T-helper 1 cell (primary cell): ENCODE results near the gene KRT4.

ENCODE experiments used
- DNase-seq, 5 donors: peaks; one replicate each; pipeline ENCODE4 v3.0.0-alpha.2; 2012 to 2020

KRT4 gene

DNA sequence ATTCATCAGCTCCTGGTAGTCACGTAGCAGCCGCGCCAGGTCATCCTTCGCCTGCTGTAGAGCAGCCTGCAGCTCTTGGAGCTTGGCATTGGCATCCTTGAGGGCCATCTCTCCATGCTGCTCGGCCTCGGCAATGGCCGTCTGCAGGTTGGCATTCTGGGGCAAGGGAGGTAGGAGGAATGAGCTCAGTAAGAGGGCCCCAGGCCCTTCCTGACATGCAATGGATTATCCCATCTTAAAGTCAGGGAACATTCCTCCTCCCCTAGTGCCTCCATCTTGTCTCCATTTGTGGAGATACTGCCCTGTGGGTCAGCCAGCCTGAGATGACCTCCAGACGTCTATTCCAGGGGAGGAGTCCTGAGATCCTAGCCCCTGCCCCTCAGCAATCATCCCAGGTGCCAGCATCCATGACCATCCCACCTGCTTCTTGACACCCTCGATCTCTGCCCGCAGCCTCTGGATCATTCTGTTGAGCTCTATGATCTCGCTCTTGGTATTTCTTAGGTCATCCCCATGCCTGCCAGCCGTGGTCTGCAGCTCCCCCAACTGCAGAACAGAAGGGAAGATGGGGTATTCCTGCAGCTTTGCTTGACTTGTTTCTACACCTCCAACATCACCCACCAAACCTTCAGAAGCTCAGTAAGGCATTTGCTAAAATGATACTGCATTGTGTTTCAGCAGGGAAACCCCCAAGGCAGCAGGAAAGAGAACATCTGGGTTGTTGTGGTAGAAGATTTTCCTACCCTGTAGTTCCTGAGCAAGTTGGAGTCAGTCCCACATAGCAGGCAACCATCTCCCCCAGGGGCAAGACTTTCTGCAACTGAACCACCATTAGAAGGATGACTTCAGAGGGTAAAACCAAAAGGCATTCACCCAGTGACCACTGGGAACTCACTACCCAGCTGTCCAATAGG, 22.4 kb downstream of the KRT4 start:
- DNase-seq: no peak

DNA sequence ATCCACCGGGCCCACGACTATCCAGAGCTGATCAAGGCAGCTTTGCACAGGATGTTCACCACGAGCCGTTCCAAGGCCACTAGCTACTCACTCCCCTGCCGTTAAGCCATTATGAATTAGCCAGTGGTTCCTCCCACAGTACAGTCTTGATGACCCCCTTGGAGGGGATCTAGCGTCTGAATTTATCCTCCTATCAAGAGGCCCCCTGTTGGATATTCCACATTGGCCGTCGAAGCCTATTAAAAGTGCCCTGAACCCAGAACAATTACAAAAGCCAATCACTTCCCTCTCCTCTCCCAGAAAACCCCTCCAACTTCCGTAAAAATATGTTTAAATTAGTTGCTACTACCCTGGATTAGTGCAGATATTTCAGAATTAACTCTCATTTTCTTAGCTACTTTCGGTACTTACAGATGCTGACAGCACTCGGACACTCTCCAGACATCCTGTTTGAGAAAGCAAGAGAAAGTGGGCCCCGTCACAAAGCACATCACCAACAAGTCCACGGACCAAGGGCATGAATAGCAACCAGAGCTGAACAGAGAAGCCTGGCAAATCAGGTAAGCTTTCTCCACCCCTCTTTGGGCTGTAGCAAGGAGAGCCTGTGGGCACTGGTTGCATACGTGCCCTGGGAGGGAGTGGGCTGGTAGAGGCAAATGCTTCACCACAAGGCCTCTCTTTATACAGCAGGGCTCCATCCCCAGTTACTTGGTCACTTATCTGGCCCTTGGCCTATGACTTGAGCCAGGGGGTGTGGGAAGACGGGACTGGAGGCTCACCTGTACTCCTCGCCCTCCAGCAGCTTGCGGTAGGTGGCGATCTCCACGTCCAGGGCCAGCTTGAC, 23.3 kb downstream of the KRT4 start:
- no peak for DNase-seq

DNA sequence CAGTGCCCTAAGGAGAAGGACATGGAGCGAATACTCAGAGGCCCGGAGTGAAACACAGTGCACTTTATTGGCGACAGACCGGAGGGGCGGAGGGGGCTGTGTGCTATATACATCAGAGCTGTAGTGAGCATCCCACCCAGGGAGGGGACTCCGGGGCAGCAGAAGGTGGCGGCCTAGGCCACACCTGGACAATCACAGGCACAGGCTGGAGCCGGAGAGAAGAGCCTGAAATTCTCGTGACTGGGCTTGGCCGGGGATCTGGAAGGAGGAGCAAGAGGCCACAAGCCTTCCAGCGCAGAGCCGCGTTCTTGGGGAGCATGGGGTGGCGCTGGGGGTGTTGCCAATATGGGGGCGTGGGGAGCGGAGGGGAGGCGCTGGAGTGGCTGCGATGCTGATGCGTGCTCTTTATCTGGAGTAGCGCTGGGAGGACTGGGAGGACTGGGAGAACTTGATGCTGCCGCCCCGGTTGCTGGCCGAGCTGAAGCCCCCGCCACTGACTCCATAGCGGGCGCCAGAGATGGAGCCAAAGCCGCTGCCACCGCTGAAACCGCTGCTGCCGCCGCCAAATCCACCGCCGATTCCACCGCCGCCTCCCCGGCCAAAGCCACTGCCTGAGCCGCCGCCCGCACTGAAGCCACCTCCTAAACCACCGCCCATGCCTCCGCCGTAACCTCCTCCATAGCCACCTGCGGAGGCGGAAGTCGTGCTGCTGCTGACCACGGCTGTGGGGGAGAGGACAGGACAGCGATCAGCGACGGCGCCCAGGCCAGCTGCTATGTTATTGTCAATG, 24.1 kb downstream of the KRT4 start:
- DNase-seq: peak in 1 of 5 donors; percentile 3

DNA sequence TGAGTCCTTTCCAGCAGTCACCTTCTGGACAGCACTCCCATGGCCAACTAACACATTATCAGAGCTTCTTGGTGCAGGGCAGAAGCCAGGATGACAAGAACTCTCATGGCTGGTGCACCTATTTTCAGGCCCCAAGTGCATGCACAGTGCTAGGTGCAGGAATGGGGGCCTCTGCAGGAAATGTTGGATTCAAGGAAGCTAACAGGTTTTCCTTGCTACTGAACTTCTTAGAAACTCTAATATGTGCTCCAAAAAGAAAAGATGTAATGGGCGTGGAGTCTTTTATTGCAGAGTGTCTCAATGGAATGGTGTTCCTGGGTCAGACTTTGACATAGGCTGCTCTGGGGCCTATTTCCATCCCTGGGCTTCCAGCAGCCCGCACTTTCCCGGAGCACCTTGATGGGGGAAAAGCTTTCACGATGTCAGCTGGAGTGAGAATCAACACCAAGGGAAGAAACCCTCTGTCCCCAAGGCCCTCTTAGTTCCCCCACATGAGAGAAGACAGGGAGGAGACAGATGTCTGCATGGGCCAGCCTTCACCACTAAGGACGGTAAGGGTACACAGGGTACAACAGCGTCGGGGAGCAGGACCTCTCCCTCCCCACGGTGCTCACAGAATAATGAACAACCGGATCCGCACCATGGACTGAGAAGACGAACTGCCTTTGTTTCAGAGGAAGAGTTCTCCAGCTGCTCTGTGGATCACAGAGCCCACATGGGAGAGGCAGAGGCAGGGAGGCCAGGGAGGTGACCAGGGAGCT, 24.9 kb downstream of the KRT4 start:
- DNase-seq: no peak

DNA sequence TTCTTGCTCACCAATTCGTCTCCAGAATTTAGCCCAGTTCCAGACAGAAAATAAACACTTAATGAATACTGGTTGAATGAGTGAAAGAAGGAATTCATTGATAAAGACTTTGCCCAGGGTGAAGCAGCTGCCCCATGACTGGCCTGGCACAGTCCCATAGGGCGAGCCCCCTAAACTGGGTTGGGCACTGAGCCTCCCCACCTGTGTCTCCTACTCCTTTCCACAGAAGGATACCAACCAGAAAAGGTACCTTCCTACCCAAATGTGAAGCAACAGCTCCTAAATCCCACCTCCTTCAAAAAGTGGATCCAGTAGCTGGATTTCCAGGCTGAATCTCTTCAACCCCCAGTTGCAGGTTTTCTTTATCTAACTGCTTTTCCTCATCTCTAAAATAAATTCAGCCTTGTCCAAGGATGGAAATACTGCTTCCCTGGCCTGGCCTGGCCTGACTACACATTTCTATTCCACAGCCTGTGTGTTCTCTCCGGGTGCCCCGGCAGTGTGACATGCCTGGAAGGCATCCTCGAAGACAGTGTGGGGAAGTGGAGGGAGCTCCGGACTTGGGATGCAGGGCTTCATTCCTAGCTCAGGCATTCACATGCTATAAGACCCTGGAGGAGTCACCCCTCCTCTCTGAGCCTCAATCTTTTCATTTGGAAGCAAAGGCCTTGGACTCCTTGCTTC, 25.6 kb downstream of the KRT4 start:
- no peak for DNase-seq

DNA sequence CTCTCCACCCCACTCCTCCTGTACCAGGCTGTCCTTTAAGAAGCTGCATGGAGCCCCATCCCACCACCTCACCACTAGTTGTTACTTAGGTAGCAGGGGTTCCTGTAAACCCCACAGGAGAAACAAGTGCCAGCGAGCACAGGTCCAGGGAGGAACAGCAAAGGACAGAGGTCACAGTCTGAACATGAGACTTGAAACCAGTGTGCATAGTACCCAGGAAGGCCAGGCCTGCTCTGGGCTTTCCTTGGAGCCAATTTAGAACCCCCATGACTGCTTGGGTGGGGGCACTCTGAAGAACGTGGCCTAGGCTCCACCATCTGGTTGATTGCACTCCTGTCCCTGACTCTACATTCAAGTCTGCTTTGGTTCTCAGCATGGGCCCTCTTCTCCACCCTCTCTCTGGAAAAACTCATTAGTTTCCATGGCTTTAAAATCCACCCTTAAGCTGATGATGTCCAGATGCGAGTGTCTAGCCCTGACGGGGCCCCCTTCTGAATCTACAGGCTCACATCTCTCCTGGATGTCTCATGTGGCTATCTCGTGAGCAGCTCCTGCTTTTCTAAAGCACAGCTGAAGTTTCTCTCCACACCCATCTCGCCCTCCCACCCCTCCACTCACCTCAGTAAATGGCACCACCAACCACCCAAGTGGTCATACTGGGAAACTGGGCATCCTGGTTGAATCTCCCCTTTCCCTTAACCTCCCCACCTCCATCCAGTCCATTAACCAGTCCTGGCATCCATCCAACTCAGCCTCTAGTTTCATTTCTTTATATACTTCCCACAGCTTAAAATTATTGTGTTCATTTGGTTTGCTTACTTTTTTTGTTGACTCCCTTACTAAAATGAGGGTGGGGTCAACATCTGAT, 26.4 kb downstream of the KRT4 start:
- DNase-seq: no peak

DNA sequence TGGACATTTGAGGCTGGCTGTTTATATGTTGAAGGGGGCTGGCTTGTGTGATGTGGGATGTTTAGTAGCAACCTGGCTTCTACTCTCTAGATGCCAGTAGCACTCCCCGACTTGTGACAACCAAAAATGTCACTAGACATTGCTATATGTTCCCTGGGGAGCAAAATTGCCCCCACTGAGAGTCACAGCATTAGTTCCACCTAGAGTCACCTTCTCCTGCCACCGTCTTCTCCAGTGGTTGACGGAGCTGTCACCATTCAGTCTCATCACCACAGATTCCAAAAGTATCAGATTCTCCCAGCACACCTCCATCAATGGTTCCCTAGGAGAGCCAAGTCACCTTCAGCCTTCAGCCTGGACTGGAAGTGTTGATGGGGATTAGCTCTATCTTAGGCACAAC, 29.0 kb downstream of the KRT4 start:
- no peak for DNase-seq

DNA sequence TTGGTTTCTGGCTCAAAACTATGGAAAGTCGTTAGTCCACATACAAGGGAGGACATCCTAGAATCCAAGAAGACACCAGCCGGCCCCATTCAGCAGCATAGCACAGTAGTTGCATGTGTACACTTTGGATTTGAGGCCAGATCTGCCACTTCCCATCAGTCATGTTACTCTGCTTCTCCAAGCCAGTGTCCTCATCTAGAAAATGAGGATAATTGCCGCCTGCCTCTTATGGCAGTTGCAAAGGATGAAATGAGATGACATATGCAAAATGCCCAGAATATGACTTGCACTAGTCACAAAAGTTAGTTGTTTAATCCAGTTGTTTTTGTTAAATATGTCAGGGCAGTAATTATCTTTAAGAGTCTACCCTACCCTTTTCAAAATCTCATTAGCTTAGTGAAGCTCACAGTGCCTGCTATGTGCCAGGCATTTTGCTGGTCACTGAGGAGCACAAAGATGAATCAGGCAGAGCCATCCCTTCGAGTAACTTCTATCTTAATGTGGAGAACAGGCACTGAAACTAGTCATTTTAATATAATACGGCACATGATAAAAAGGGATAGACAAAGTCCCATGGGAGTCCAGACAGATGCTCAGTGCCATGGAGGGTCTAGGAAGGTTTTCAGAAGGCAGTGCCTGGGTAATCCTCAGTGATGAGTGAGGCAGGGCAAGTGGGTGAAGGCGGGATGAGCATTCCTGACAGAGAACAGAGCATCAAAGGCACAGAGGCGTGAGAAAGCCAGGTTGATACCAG, 30.2 kb downstream of the KRT4 start:
- DNase-seq: no peak

DNA sequence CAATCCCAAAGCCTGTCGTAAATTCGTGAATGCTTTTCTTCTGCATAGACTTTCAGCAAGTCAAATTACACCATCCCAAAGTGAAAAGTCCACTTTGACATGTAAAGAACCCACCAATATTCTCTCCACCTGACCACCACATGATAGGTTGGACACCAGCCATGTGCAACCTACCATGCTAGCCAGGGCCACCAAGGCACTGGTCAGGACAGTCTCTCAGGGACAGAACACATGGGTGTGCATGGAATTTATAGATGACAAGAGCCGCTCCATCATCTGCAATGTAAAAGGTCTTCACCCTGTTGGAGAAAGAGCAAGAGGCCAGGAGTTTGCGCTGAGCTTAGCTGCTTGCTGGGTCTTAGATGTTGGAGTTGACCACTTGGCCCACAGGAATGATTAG, 31.4 kb downstream of the KRT4 start:
- no peak for DNase-seq

DNA sequence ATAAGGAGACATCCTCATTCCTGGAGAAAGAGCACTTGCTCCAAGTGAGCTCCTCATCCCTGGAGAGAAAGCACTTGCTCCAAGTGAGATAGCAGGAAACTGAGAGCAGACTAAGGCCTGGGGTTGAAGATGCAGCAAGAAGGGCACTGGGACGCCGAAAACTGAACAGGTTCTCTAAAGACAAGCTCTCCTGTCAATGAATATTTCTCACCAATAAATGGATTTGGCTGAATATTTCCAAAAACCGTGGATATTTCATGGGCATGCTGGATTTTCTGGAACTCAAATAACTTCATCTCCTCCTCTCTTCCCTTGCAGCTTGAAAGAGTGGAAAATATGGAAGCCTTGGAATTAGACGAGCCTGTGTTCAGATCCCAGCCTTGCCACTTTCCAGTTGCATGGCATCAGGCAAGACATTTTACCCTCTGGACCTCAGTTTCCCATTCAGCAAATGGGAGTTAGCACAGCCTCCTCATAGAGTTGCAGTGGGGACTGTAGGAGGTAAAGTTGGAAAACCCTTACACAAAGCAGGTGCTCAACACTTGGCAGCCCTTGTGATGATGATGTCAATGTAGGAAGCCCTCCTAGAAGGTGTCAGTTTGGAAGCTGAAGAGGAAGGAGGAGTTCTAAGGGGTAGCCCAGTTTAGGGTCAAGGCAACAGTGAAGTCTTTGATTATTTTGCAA, 32.4 kb downstream of the KRT4 start:
- DNase-seq: no peak

DNA sequence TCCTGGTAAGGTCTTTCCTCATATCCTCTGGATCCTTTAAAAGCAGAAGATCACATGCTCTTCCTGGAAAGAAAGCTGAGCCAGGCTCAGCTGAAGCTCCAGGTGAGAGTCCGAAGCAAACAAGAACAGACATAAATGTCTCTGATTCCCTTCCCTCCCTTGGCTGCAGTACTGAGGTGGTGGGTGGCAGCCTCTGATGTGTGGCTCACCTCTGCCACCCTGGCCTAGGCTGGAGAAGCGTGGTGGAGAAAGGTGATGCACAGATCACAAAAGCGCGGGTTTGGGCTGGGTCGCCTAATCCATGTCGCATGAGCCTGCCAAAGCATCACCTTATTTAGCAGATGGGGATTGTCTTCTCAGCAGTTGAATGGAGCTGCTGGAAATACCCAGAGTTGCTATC, 34.0 kb downstream of the KRT4 start:
- no peak for DNase-seq

DNA sequence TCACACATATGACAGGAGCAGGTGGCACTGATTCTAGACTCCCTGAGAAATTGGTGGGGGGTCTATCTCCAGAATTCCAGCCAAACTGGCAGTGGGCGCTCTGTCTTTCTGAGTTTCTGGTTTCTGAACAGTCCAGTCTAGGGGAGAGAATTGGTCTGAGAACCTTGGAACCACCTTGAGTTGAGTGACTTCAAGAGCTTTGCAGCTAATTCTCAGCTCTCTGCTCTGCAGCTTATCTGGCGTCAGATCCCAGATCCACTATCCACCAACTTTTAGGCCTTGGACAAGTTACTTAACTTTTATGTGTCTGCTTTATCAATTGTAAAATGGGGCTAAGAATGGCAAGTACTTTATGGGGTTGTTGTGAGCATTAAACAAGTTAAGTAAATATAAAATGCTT, 35.1 kb downstream of the KRT4 start:
- DNase-seq: no peak

DNA sequence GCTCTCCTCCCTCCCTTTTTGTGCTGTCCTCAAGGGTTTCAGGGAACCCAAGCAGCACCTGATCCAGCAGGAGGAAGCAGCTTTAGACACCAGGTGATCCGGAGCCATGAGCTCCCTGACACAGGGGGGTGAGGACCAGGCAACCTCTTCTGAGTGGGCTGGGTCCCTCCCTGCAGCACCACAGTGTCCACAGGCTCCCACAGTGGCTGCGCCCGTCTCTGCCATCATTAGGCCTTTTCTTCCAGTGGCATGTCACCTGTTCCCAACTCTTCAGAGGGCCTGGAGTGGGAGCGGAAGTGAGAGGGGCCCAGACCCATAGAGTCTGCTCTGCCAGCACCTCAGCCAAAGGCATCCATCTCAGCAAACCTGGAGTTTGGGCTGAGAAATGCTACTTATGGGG, 36.4 kb downstream of the KRT4 start:
- no peak for DNase-seq

DNA sequence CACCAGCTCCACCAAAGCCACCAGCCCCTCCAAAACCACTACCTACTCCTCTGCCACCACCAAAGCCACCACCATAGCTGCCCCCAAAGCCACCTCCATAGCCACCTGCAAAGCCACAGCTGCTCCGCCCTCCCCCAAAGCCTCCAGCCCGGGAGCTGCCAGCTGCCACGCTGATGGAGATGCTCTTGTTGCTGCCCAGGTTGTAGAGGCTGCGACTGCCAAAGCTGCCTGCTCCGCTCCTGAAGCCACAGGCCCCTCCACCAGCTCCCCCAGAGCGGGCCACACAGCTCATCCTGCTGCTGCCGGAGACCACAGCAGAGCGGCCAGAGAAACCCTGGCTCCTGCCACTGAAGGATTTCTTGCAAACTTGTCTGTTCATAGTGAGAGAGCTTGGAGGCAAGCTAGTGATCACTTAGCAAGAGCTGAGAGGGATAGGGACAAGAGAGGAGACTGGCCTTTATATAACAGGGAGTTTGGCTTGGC, 37.0 kb downstream of the KRT4 start, which contains the start of gene KRT76:
KRT76 (minus strand) TSS at position 433 of the 483 bp plus-strand sequence; CDS start at position 379, 54 bp downstream.
- DNase-seq: no peak

DNA sequence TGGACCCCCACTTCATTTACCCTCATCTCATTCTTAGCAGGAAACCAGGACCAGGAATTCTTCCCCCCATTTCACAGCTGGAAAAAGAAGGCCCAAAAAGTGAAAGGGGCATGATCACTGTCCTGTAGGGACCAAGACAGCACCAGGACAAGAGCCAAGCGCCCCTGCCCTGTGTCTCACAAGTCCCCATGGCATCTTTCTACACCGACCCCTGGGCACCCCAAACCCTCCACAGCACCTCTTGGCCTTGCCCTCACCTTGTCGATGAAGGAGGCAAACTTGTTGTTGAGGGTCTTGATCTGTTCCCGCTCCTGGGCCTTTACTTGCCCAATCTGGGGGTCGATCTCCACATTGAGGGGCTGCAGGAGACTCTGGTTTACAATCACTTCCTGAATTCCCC, 37.5 kb downstream of the KRT4 start:
- DNase-seq: no peak

DNA sequence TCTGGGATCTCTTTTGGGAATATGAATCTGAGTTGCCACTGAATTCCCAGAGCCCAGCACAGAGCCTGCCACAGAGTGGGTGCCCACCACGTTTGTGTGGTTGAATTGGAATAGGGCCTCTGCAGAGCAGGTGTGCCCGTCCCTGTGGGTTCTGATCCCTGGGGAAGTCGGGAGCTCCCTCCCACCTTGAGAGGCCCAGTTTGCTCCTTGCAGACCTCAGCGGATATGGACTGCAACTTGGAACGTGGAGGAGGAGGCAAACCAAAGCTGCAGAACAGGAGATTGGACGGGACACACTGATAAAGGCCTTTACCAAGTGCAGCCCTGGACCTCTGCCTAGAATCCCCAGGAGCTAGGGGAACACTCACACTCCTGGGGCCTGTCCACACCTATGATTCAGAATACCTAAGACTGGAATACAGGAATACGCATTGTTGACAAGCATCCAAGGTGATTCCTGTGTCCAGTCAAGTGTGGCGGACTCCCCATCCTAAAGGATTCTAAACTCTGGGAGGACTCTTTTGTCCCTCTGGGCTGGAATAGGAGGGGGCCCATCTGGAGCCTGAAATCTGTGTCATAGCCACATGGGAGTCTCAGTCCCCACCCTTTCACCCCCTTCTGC, 39.2 kb downstream of the KRT4 start:
- no peak for DNase-seq

DNA sequence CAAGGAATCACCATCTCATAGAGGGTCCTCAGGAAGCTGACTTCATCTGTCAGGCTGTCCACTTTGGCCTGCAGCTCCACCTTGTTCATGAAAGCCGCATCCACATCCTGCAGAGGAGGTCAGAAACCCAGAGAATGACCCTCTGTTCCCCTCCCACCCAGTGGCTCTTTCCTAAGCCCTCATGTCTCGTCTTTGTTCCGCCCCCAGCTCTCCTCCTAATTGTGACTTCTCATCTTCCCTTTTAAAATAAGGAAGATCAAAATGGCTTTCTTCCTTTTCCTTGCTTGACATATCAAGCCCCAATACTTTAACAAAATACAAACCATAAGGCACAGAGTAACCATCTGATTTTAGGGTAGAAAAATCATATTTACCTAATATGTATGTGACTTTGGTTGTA, 41.1 kb downstream of the KRT4 start:
- no peak for DNase-seq

DNA sequence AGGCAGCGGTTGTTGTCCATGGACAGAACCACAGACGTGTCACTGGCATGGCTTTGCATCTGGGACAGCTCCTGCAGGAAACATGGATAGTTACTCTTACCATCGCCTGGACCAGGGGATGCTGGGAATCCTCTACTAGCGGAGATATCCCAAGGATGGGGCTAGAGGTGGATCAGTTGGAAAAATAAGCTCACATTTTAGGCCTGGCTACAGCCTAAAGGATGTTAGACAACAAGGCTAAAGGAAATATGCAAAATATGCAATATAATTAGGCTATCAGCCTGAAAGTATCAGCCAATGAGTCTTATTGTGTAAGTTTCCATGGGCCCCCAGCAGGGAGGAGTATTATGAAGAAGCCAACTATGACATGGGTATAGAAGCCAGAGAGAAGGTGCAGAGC, 41.7 kb downstream of the KRT4 start:
- DNase-seq: no peak

DNA sequence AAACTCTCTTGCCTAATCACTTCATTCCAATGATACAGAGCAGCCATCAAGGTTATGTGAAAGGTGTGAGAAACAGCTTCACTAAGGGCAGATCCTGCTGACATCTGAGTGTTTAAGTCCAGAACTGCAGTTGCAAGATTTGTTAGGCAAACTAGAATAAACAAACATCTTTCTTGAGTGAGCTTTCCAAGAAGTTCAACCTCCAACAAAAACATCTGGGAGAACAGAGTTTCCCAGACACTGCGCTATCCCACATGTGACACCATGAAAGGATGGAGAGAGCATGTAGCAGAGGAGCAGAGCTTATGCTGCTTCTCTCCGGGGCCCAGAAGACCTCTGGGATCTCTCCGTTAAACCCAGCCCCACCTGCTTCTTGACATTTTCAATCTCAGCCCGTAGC, 42.4 kb downstream of the KRT4 start:
- no peak for DNase-seq
